ENCODE data around the gene TMEM161A. TPM values are rescaled to one million over a fixed set of nuclear protein-coding genes. Genes with fewer than 3 reads are reported as not detected.

Gene TMEM161A
- total RNA-seq, 2 donors from 2014 or later: 56.1 to 66.6 TPM

GRCh38 chr19:19075126-19075525 is 63.2 kb downstream of the TMEM161A start:
- Histone ChIP-seq H3K9ac (ENCODE audit: extremely low read depth, low read length, poor library complexity, severe bottlenecking) (no peak overlapping the region), H3K4me1 (ENCODE audit: control insufficient read depth, insufficient read depth, low read length) (peaks cover 5% of the 10 kb centered on the region), H3K4me3 (ENCODE audit: low read length) (no peak overlapping the region), H3K9me3 (ENCODE audit: control insufficient read depth, low read length) (no peaks in the 10 kb centered on the region), H3K27me3 (ENCODE audit: control insufficient read depth, insufficient read depth, low read length, poor library complexity, severe bottlenecking) (no peaks in the 10 kb centered on the region), H3K27ac (ENCODE audit: low read depth, low read length) (no peak overlapping the region), H3K36me3 (ENCODE audit: control insufficient read depth, insufficient read depth, low read length) (no peaks in the 10 kb centered on the region)
- Mint-ChIP-seq H3K4me1 (peaks cover 9% of the 10 kb centered on the region), H3K27me3 (ENCODE audit: insufficient read depth) (peaks cover 49% of the 10 kb centered on the region), H3K27ac (no peak overlapping the region), H3K9me3 (no peaks in the 10 kb centered on the region), H3K36me3 (ENCODE audit: low read depth) (peaks cover 8% of the 10 kb centered on the region), H3K4me3 (no peak overlapping the region)
- 95 to 97% methylated on average over 4 to 8 of the region's 8 CpGs for WGBS, 2 experiments (ENCODE audit: insufficient coverage in 1 of 2, insufficient read length in 1 of 2)
- DNase-seq: no peak
- TF ChIP-seq, protein P1, sequence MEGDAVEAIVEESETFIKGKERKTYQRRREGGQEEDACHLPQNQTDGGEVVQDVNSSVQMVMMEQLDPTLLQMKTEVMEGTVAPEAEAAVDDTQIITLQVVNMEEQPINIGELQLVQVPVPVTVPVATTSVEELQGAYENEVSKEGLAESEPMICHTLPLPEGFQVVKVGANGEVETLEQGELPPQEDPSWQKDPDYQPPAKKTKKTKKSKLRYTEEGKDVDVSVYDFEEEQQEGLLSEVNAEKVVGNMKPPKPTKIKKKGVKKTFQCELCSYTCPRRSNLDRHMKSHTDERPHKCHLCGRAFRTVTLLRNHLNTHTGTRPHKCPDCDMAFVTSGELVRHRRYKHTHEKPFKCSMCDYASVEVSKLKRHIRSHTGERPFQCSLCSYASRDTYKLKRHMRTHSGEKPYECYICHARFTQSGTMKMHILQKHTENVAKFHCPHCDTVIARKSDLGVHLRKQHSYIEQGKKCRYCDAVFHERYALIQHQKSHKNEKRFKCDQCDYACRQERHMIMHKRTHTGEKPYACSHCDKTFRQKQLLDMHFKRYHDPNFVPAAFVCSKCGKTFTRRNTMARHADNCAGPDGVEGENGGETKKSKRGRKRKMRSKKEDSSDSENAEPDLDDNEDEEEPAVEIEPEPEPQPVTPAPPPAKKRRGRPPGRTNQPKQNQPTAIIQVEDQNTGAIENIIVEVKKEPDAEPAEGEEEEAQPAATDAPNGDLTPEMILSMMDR (conservative IDR thresholded peaks at IDR 0.05): no peak

GRCh38 chr19:19074196-19074882 is 63.9 kb downstream of the TMEM161A start:
- TF ChIP-seq, protein P1 (conservative IDR thresholded peaks at IDR 0.05): no peak
- Histone ChIP-seq H3K4me1 (ENCODE audit: control insufficient read depth, insufficient read depth, low read length) (peaks cover 5% of the 10 kb centered on the region), H3K9ac (ENCODE audit: extremely low read depth, low read length, poor library complexity, severe bottlenecking) (no peak overlapping the region), H3K27me3 (ENCODE audit: control insufficient read depth, insufficient read depth, low read length, poor library complexity, severe bottlenecking) (no peaks in the 10 kb centered on the region), H3K36me3 (ENCODE audit: control insufficient read depth, insufficient read depth, low read length) (no peaks in the 10 kb centered on the region), H3K9me3 (ENCODE audit: control insufficient read depth, low read length) (no peaks in the 10 kb centered on the region), H3K4me3 (ENCODE audit: low read length) (no peak overlapping the region), H3K27ac (ENCODE audit: low read depth, low read length) (no peak overlapping the region)
- H3K36me3 Mint-ChIP-seq (ENCODE audit: low read depth): peaks cover 8% of the 10 kb centered on the region
- WGBS, 2 experiments (ENCODE audit: insufficient coverage in 1 of 2, insufficient read length in 1 of 2): 68 to 77% methylated on average over 11 to 13 of the region's 13 CpGs
- H3K9me3 Mint-ChIP-seq: no peaks in the 10 kb centered on the region
- no peak overlapping the region for H3K27ac Mint-ChIP-seq
- no peak for DNase-seq
- H3K27me3 Mint-ChIP-seq (ENCODE audit: insufficient read depth): peaks cover 46% of the 10 kb centered on the region
- no peak overlapping the region for H3K4me3 Mint-ChIP-seq
- peaks cover 9% of the 10 kb centered on the region for H3K4me1 Mint-ChIP-seq

- H3K27ac ChIP-seq (ENCODE audit: low read depth, low read length): no peak overlapping the region
- peaks cover 5% of the 10 kb centered on the region for H3K4me1 ChIP-seq (ENCODE audit: control insufficient read depth, insufficient read depth, low read length)
- H3K4me3 ChIP-seq (ENCODE audit: low read length): no peak overlapping the region
- H3K9me3 Mint-ChIP-seq: no peaks in the 10 kb centered on the region
- WGBS, 2 experiments (ENCODE audit: insufficient coverage in 1 of 2, insufficient read length in 1 of 2): 96 to 98% methylated on average over 5 to 8 of the region's 8 CpGs
- H3K27me3 ChIP-seq (ENCODE audit: control insufficient read depth, insufficient read depth, low read length, poor library complexity, severe bottlenecking): no peaks in the 10 kb centered on the region
- H3K27me3 Mint-ChIP-seq (ENCODE audit: insufficient read depth): peaks cover 45% of the 10 kb centered on the region
- H3K36me3 Mint-ChIP-seq (ENCODE audit: low read depth): peaks cover 6% of the 10 kb centered on the region
- no peak for DNase-seq
- H3K4me1 Mint-ChIP-seq: peaks cover 9% of the 10 kb centered on the region
- no peak overlapping the region for H3K4me3 Mint-ChIP-seq
- no peaks in the 10 kb centered on the region for H3K36me3 ChIP-seq (ENCODE audit: control insufficient read depth, insufficient read depth, low read length)
- H3K27ac Mint-ChIP-seq: no peak overlapping the region
- H3K9me3 ChIP-seq (ENCODE audit: control insufficient read depth, low read length): no peaks in the 10 kb centered on the region
- TF ChIP-seq, protein P1 (conservative IDR thresholded peaks at IDR 0.05): no peak
- H3K9ac ChIP-seq (ENCODE audit: extremely low read depth, low read length, poor library complexity, severe bottlenecking): no peak overlapping the region
Measured at GRCh38 chr19:19071897-19072296, 66.4 kb downstream of the TMEM161A start.

Other genes starting within 250 kb of the TMEM161A start
- gene CERS1, start 242.3 kb downstream of the TMEM161A start, total RNA-seq: 10 to 100 TPM; 16.6 to 25.5 TPM
- gene COPE, start 219.1 kb downstream of the TMEM161A start, total RNA-seq: 100 to 1,000 TPM; 226 to 241 TPM
- 10 to 100 TPM; 30.4 to 37.9 TPM for gene DDX49, start 218.8 kb downstream of the TMEM161A start, total RNA-seq
- 10 to 100 TPM; 21.5 to 31.2 TPM for gene HOMER3, start 197.3 kb downstream of the TMEM161A start, total RNA-seq
- gene SUGP2, start 105.0 kb downstream of the TMEM161A start, total RNA-seq: 100 to 1,000 TPM; 121 to 157 TPM
- 10 to 100 TPM; 26.1 to 37.8 TPM for gene ARMC6, start 104.9 kb downstream of the TMEM161A start, total RNA-seq
- gene SLC25A42, start 74.5 kb downstream of the TMEM161A start, total RNA-seq: 1 to 10 TPM; 6.6 to 7.2 TPM
- gene MEF2B, start 31.8 kb upstream of the TMEM161A start, total RNA-seq: 1 to 10 TPM; 1.2 to 1.6 TPM
- 10 to 100 TPM; 22.6 to 34.3 TPM for gene BORCS8, start 53.7 kb upstream of the TMEM161A start, total RNA-seq
- gene RFXANK, start 53.8 kb upstream of the TMEM161A start, total RNA-seq: 100 to 1,000 TPM; 117 to 122 TPM
- 10 to 100 TPM; 14.7 to 17.2 TPM for gene NR2C2AP, start 64.9 kb upstream of the TMEM161A start, total RNA-seq
- gene NCAN, start 73.5 kb upstream of the TMEM161A start, total RNA-seq: 1 to 10 TPM in 1 of 2 donors, under 1 TPM in 1; 0.77 to 4.2 TPM
- gene TM6SF2, start 134.8 kb upstream of the TMEM161A start, total RNA-seq: 10 to 100 TPM in 1 of 2 donors, 1 to 10 TPM in 1; 8.2 to 13.1 TPM
- 10 to 100 TPM; 72.2 to 75.5 TPM for gene SUGP1, start 182.0 kb upstream of the TMEM161A start, total RNA-seq
- gene MAU2, start 182.4 kb upstream of the TMEM161A start, total RNA-seq: 10 to 100 TPM; 64.1 to 64.3 TPM